Breast epithelium (tissue), 4 donors: ENCODE data around the gene LRRC4C. TPM values are rescaled to one million over a fixed set of nuclear protein-coding genes. Genes with fewer than 3 reads are reported as not detected.
"Not testable (repeated sequence)": the region's sequence is repeated elsewhere in the genome, so short reads cannot be mapped to it uniquely, and the experiment has no call there.

Experiments
- DNase-seq, 2 donors: peaks; one replicate each; pipeline ENCODE4 v3.0.0-alpha.2; 2019; ENCODE audit warnings: low spot score in 2 of 2
- H3K27ac ChIP-seq, 2 donors: fragments of 200-600 bp; sonication (generic) in 1 of 2; one replicate each; pipeline ENCODE4 v1.5.1; 2016 to 2019; ENCODE audit warnings: mild to moderate bottlenecking in 1 of 2
- H3K27me3 ChIP-seq, 2 donors: fragments of 200-600 bp; sonication (generic) in 1 of 2; one replicate each; pipeline versions ENCODE4 v1.5.1 to v1.6.0; 2017 to 2019; ENCODE audit warnings: control low read depth in 1 of 2, mild to moderate bottlenecking in 1 of 2
- H3K36me3 ChIP-seq: fragments of 200-600 bp; one replicate; pipeline ENCODE4 v1.5.1; 2019
- H3K4me1 ChIP-seq, 2 donors: fragments of 200-600 bp; sonication (generic); one replicate each; pipeline ENCODE4 v1.5.1; 2016 to 2019; ENCODE audit warnings: control low read depth in 1 of 2
- H3K4me3 ChIP-seq, 3 donors: fragments of 200-600 bp; sonication (generic); 1 replicate in 2 of 3; 2 replicates in 1 of 3; pipeline ENCODE4 v1.5.1; 2016 to 2019; ENCODE audit warnings: mild to moderate bottlenecking in 3 of 3, moderate library complexity in 2 of 3
- H3K9me3 ChIP-seq, 2 donors: fragments of 200-600 bp; sonication (generic) in 1 of 2; one replicate each; pipeline ENCODE4 v1.5.1; 2016 to 2019; ENCODE audit warnings: control low read depth in 1 of 2
- CTCF ChIP-seq, 3 donors: fragments of 450-650 bp; IDR thresholded peaks; one replicate each; pipeline ENCODE4 v1.5.1; 2016 to 2017; ENCODE audit warnings: antibody characterized with exemption in 3 of 3, mild to moderate bottlenecking in 3 of 3, moderate library complexity in 3 of 3
- POLR2A ChIP-seq: fragments of 450-650 bp; IDR thresholded peaks from one replicate; pipeline ENCODE4 v1.6.1; 2016; ENCODE audit warnings: antibody characterized with exemption, mild to moderate bottlenecking, moderate library complexity
- POLR2AphosphoS5 ChIP-seq, 3 donors: sonication (generic); formaldehyde crosslinking; IDR thresholded peaks; one replicate each; pipeline ENCODE4 v1.6.1; 2017; ENCODE audit warnings: antibody characterized with exemption in 3 of 3
- intact Hi-C: fragments of 100-400 bp; cut with DNase I; formaldehyde crosslinking; loops from one replicate; pipeline ENCODE4 v1.15.1; 2023; ENCODE audit warnings: low total_unique reads
- total RNA-seq, 3 donors: library from RNA; depleted of rRNA; stranded (reverse); fragments of >200 nt; gene quantifications; one replicate each; pipeline ENCODE4 v1.1.0, GENCODE V29; 2016

LRRC4C gene
- total RNA-seq, 3 donors from 2014 or later: 2.9 to 15.4 (median 6.6) TPM

- no peaks in the 10 kb centered on the region for H3K4me1 ChIP-seq
- no peaks in the 10 kb centered on the region for H3K27me3 ChIP-seq
- H3K9me3 ChIP-seq: no peaks in the 10 kb centered on the region
- DNase-seq: no peak
- no peak overlapping the region for H3K4me3 ChIP-seq
- no peaks in the 10 kb centered on the region for H3K36me3 ChIP-seq
- H3K27ac ChIP-seq: no peak overlapping the region
- intact Hi-C loops: no loop called here
- TF ChIP-seq POLR2AphosphoS5 (IDR thresholded peaks at IDR 0.05) (no peak), POLR2A (no peak), CTCF (IDR thresholded peaks at IDR 0.05) (no peak)
Observed at GRCh38 chr11:40207416-40207815, 1252.0 kb downstream of the LRRC4C start.

- Histone ChIP-seq H3K27ac (no peak overlapping the region), H3K4me1 (no peaks in the 10 kb centered on the region), H3K27me3 (no peaks in the 10 kb centered on the region), H3K9me3 (no peaks in the 10 kb centered on the region), H3K4me3 (no peak overlapping the region), H3K36me3 (no peaks in the 10 kb centered on the region)
- intact Hi-C loops: no loop called here
- DNase-seq: no peak
- TF ChIP-seq POLR2AphosphoS5 (IDR thresholded peaks at IDR 0.05) (no peak), CTCF (IDR thresholded peaks at IDR 0.05) (no peak), POLR2A (no peak)
Observed at GRCh38 chr11:40204228-40204627, 1255.2 kb downstream of the LRRC4C start.

GRCh38 chr11:40203606-40204005, 1255.8 kb downstream of the LRRC4C start:
- Histone ChIP-seq H3K27me3 (no peaks in the 10 kb centered on the region), H3K9me3 (no peaks in the 10 kb centered on the region), H3K27ac (no peak overlapping the region), H3K4me3 (no peak overlapping the region), H3K4me1 (no peaks in the 10 kb centered on the region), H3K36me3 (no peaks in the 10 kb centered on the region)
- no peak for DNase-seq
- intact Hi-C loops: no loop called here
- TF ChIP-seq CTCF (IDR thresholded peaks at IDR 0.05): no peak
- TF ChIP-seq POLR2AphosphoS5 (IDR thresholded peaks at IDR 0.05): no peak
- no peak for TF ChIP-seq POLR2A

GRCh38 chr11:40202589-40203270, 1256.7 kb downstream of the LRRC4C start:
- no peaks in the 10 kb centered on the region for H3K9me3 ChIP-seq
- no peaks in the 10 kb centered on the region for H3K36me3 ChIP-seq
- no peak overlapping the region for H3K27ac ChIP-seq
- TF ChIP-seq POLR2A (no peak), CTCF (IDR thresholded peaks at IDR 0.05) (no peak), POLR2AphosphoS5 (IDR thresholded peaks at IDR 0.05) (no peak)
- no peak overlapping the region for H3K4me3 ChIP-seq
- intact Hi-C loops: no loop called here
- DNase-seq: no peak
- H3K4me1 ChIP-seq: no peaks in the 10 kb centered on the region
- no peaks in the 10 kb centered on the region for H3K27me3 ChIP-seq

GRCh38 chr11:40192590-40192989, 1266.9 kb downstream of the LRRC4C start:
- intact Hi-C loops, DNase-seq, H3K36me3 ChIP-seq, H3K4me3 ChIP-seq, H3K9me3 ChIP-seq, H3K27ac ChIP-seq, H3K4me1 ChIP-seq, H3K27me3 ChIP-seq: not testable (repeated sequence)
